ENCODE data around the gene NR2C2. TPM values are rescaled to one million over a fixed set of nuclear protein-coding genes. Genes with fewer than 3 reads are reported as not detected.

NR2C2 gene
- total RNA-seq, 4 donors from 2014 or later: 32.2 to 60.6 (median 47.8) TPM

GRCh38 chr3:15011174-15011573 is 63.8 kb downstream of the NR2C2 start:
- TF ChIP-seq, protein P1, sequence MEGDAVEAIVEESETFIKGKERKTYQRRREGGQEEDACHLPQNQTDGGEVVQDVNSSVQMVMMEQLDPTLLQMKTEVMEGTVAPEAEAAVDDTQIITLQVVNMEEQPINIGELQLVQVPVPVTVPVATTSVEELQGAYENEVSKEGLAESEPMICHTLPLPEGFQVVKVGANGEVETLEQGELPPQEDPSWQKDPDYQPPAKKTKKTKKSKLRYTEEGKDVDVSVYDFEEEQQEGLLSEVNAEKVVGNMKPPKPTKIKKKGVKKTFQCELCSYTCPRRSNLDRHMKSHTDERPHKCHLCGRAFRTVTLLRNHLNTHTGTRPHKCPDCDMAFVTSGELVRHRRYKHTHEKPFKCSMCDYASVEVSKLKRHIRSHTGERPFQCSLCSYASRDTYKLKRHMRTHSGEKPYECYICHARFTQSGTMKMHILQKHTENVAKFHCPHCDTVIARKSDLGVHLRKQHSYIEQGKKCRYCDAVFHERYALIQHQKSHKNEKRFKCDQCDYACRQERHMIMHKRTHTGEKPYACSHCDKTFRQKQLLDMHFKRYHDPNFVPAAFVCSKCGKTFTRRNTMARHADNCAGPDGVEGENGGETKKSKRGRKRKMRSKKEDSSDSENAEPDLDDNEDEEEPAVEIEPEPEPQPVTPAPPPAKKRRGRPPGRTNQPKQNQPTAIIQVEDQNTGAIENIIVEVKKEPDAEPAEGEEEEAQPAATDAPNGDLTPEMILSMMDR (IDR thresholded peaks at IDR 0.05): no peak
- TF ChIP-seq POLR2A (IDR thresholded peaks at IDR 0.05): no peak
- no peak for TF ChIP-seq EP300 (IDR thresholded peaks at IDR 0.05; ENCODE audit: low read depth)
- TF ChIP-seq POLR2AphosphoS5 (IDR thresholded peaks at IDR 0.05): no peak
- intact Hi-C loops (cut with DNase I; ENCODE audit: low total_unique reads): no loop called here
- H3K9me3 ChIP-seq: no peaks in the 10 kb centered on the region
- H3K4me1 ChIP-seq: no peaks in the 10 kb centered on the region
- no peaks in the 10 kb centered on the region for H3K27me3 ChIP-seq
- H3K4me3 ChIP-seq: no peak overlapping the region
- WGBS, 2 donors (ENCODE audit: low coverage in 1 of 2): 95% methylated on average over 5 of the region's 5 CpGs; no CpG with 5 or more reads in 1 of the 2 donors
- H3K36me3 ChIP-seq: peaks cover 0 to 27% (median 13%) of the 10 kb centered on the region in 4 donors
- DNase-seq: no peak
- in situ Hi-C loops (cut with MboI; ENCODE audit: low pct_ligation_motif_present in 1 of 4, low pct_unique_long_range_greater_than_20kb in 1 of 4, low sequenced_read_pairs in 3 of 4): no loop called here
- H3K27ac ChIP-seq: no peak overlapping the region

DNA sequence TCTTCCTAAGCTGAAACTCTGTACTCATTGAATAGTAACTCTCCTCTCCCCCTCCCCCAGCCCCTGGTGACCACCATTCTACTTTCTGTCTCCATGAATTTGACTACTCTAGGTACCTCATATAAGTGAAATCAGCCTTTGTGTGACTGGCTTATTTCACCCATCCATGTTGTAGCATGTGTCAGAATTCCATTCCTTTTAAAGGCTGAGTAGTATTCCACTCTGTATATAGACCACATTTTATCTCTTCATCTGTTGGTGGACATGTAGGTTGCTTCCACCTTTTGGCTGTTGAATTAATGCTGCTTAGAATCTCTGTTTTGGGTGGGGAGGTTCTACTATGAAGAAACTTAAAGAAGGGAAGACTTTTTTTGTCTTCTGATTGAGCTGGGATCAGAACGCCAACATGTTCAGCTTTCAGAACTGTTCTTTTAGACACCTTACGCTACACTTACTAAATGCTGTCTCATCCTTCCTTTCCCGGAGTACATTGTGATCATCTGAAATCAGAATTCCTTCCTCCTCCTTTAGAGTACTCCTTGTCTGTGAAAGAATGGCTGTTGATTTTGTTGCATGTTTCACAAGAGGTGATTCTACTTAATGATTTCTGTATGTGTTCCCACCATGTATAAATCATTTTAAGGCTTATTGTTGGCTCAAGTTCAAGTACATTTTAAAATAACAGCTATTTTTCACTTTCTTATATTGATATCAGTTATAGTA is 67.4 kb downstream of the NR2C2 start:
- TF ChIP-seq POLR2AphosphoS5 (IDR thresholded peaks at IDR 0.05) (no peak), POLR2A (IDR thresholded peaks at IDR 0.05) (no peak), EP300 (IDR thresholded peaks at IDR 0.05; ENCODE audit: low read depth) (no peak)
- TF ChIP-seq, protein P1 (IDR thresholded peaks at IDR 0.05): no peak
- Histone ChIP-seq H3K4me3 (no peak overlapping the region), H3K27me3 (no peaks in the 10 kb centered on the region), H3K4me1 (no peaks in the 10 kb centered on the region), H3K27ac (no peak overlapping the region), H3K9me3 (no peaks in the 10 kb centered on the region), H3K36me3 (peaks cover 0 to 43% (median 21%) of the 10 kb centered on the region in 4 donors)
- in situ Hi-C loops (cut with MboI; ENCODE audit: low pct_ligation_motif_present in 1 of 4, low pct_unique_long_range_greater_than_20kb in 1 of 4, low sequenced_read_pairs in 3 of 4): no loop called here
- intact Hi-C loops (cut with DNase I; ENCODE audit: low total_unique reads): no loop called here
- WGBS, 2 donors (ENCODE audit: low coverage in 1 of 2): 90 to 97% methylated on average over 3 of the region's 3 CpGs
- DNase-seq: no peak

DNA sequence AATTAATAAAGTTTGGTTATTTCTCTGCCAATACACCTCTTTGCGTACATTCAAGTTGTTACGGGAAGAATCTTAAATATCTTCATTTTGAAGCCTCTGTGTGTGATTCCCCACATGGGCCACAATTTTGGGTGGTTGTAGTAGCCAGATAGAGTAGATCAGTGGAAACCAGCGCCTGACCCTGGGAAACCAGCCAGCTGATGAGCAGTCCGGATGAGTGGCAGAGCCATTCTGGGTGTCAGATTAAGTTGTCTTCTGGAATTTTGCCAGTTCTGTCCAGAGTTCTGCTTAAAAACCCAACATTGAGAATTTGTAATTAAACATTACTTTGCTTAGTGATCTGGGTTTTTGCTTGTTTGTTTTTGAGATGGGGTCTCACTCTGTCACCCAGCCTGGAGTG is 68.1 kb downstream of the NR2C2 start:
- no peaks in the 10 kb centered on the region for H3K27me3 ChIP-seq
- no peak overlapping the region for H3K4me3 ChIP-seq
- H3K4me1 ChIP-seq: no peaks in the 10 kb centered on the region
- in situ Hi-C loops (cut with MboI; ENCODE audit: low pct_ligation_motif_present in 1 of 4, low pct_unique_long_range_greater_than_20kb in 1 of 4, low sequenced_read_pairs in 3 of 4) (no loop called here), intact Hi-C loops (cut with DNase I; ENCODE audit: low total_unique reads) (no loop called here)
- H3K9me3 ChIP-seq: no peaks in the 10 kb centered on the region
- 87 to 100% methylated on average over 1 to 4 of the region's 4 CpGs for WGBS, 2 donors (ENCODE audit: low coverage in 1 of 2)
- TF ChIP-seq POLR2A (IDR thresholded peaks at IDR 0.05): no peak
- TF ChIP-seq, protein P1 (IDR thresholded peaks at IDR 0.05): no peak
- TF ChIP-seq EP300 (IDR thresholded peaks at IDR 0.05; ENCODE audit: low read depth): no peak
- TF ChIP-seq POLR2AphosphoS5 (IDR thresholded peaks at IDR 0.05): no peak
- H3K36me3 ChIP-seq: peaks cover 0 to 49% (median 21%) of the 10 kb centered on the region in 4 donors
- DNase-seq: no peak
- no peak overlapping the region for H3K27ac ChIP-seq

DNA sequence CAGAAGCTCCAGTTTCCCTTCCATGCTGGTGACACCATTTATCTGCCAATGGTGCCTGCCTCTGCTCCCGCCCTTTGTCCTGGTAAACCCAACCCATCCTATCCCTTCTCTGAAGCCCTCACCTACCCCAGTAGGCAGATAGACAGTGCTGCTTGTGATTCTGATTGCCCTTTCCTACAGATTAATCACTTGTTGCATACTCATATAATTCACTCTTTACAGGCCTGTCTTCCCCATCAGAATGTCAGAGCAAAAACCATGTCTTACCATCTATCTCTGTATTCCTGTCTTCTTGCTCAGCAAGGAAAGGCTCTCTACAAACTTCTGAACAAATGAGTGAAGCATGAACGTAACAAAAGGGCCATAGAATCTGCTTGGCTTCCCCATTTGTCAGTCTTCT is 69.8 kb downstream of the NR2C2 start:
- H3K36me3 ChIP-seq: peaks cover 0 to 65% (median 26%) of the 10 kb centered on the region in 4 donors
- intact Hi-C loops (cut with DNase I; ENCODE audit: low total_unique reads): no loop called here
- TF ChIP-seq, protein P1 (IDR thresholded peaks at IDR 0.05): no peak
- no peak for TF ChIP-seq EP300 (IDR thresholded peaks at IDR 0.05; ENCODE audit: low read depth)
- TF ChIP-seq POLR2A (IDR thresholded peaks at IDR 0.05): no peak
- TF ChIP-seq POLR2AphosphoS5 (IDR thresholded peaks at IDR 0.05): no peak
- 77 to 82% methylated on average over 1 to 2 of the region's 2 CpGs for WGBS, 2 donors (ENCODE audit: low coverage in 1 of 2)
- in situ Hi-C loops (cut with MboI; ENCODE audit: low pct_ligation_motif_present in 1 of 4, low pct_unique_long_range_greater_than_20kb in 1 of 4, low sequenced_read_pairs in 3 of 4): no loop called here
- no peaks in the 10 kb centered on the region for H3K9me3 ChIP-seq
- H3K4me3 ChIP-seq: no peak overlapping the region
- H3K27me3 ChIP-seq: no peaks in the 10 kb centered on the region
- no peak for DNase-seq
- H3K27ac ChIP-seq: no peak overlapping the region
- H3K4me1 ChIP-seq: no peaks in the 10 kb centered on the region

Data from transverse colon (tissue), 4 donors.